Tongue (tissue), 2 donors: ENCODE data around the gene ST8SIA3. TPM values are rescaled to one million over a fixed set of nuclear protein-coding genes. Genes with fewer than 3 reads are reported as not detected.
"Not testable (repeated sequence)": the region's sequence is repeated elsewhere in the genome, so short reads cannot be mapped to it uniquely, and the experiment has no call there.

Experiments used
- DNase-seq: peaks from one replicate; pipeline ENCODE4 v3.0.0-alpha.2; 2015
- total RNA-seq: library from RNA; depleted of rRNA; stranded (reverse); fragments of >200 nt; gene quantifications from one replicate; pipeline ENCODE4 v1.2.3, GENCODE V29; 2014

ST8SIA3 gene
- total RNA-seq, 1 donor from 2014 or later: 0.10 TPM

- DNase-seq: no peak
Measured at GRCh38 chr18:57366528-57367081, 14.2 kb downstream of the ST8SIA3 start.

DNA sequence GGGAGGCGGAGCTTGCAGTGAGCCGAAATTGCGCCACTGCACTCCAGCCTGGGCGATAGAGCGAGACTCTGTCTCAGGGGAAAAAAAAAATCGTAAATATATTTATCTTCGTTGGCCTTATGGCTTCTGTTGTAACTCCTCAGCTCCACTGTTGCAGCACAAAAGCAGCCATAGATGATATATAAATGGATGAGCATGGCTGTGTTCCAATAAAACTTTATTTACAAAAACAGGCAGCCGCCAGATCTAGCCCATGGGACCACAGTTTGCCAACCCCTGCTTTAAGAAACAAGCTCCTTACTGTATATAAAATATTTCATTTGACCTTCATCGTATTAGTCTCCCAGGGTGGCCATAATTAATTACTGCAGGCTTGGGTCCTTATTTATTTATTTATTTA, 20.1 kb downstream of the ST8SIA3 start:
- no peak for DNase-seq

- DNase-seq: no peak
Measured at GRCh38 chr18:57373017-57373416, 20.7 kb downstream of the ST8SIA3 start.

- no peak for DNase-seq
Measured at GRCh38 chr18:57376503-57376902, 24.1 kb downstream of the ST8SIA3 start.

DNA sequence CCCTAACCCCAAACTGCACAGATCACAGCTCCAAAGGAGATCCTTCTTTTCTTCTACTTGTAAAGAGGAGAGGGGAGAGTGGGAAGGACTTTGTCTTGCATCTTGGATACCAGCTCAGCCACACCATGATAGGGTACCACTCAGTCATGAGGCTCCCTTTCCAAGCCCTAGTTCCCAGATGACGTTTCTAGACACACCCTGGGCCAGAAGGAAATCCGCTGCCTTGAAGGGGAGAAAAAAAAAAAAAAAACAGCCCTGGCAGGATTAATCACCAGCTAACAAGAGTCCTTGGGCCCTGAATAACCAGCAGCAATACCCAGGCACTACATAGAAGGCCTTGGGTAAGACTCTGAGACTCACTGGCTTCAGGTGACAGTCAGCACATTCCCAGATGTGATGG, 36.9 kb downstream of the ST8SIA3 start:
- DNase-seq: no peak

DNA sequence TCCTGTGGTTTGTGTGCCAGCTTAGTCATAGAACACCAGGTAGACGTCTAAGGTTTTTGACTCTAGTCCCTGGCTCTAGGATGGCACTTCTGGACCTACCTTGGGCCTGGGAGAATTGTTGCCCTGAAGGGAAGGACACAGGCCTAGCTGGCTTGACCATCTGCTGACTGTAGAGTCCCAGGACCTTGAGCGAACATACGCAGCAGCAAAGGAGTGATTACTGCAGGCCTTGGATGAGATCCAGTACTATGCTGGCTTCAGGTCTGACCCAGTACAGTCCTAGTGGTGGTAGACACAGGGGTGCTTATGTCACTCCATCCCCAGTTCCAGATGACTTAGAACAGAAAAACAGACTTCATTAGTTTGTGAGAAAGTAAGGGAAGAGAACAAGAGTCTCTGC, 37.7 kb downstream of the ST8SIA3 start:
- DNase-seq: no peak

DNA sequence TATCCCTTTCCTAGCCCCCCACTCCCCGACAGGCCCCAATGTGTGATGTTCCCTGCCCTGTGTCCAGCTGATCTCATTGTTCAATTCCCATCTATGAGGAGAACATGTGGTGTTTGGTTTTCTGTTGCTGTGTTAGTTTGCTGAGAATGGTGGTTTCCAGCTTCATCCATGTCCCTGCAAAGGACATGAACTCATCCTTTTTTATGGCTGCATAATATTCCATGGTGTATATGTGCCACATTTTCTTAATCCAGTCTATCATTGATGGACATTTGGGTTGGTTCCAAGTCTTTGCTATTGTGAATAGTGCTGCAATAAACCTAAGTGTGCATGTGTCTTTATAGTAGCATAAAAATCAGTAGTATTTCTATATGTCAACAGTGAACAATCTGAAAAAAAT, 42.4 kb downstream of the ST8SIA3 start:
- DNase-seq: not testable (repeated sequence)

- DNase-seq: not testable (repeated sequence)
Measured at GRCh38 chr18:57396831-57397230, 44.5 kb downstream of the ST8SIA3 start.

GRCh38 chr18:57397440-57398132, 45.2 kb downstream of the ST8SIA3 start:
- no peak for DNase-seq

DNA sequence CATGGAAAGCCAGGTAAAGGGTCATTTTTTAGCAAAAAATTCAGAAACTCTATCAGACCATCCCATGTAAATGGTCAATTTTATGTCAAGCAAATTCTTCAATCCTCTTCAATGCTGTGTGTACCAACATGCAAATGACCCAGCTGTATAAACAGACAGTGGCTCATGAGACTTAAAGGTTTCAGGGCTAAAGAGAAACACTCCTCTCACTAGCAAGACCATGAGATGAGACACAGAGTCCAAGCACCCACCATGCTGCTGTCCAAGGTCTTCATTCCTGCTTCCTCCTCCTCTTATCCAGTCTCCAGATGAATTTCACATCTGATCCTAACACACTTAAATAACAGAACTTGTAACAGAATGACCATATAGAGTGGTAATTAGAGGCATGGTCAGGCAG, 52.0 kb downstream of the ST8SIA3 start:
- DNase-seq: no peak

DNA sequence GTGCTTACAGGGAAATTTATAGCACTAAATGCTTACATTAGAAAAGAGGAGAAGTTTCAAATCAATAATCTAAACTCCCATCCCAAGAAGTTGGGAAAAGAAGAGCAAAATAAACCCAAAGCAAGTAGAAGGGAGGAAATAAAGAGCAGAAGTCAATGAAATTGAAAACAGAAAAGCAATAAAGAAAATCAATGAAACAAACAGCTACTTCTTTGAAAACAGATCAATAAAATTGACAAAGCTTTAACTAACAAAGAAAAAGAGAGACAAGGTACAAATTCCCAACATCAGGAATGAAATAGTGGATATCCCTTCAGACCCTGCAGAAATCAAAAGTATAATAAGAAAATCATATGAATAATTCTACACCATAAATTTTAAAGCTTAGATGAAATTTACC, 57.3 kb downstream of the ST8SIA3 start:
- DNase-seq: no peak

- DNase-seq: no peak
Measured at GRCh38 chr18:57410749-57411148, 58.4 kb downstream of the ST8SIA3 start.

GRCh38 chr18:57416542-57416941, 64.2 kb downstream of the ST8SIA3 start:
- DNase-seq: no peak

Other genes with a start within 250 kb of the ST8SIA3 start
- gene BOD1L2, start 205.5 kb upstream of the ST8SIA3 start, total RNA-seq: not detected
- under 0.01 TPM for gene ONECUT2, start 82.8 kb downstream of the ST8SIA3 start, total RNA-seq
- gene FECH, start 234.1 kb downstream of the ST8SIA3 start, total RNA-seq: 43.4 TPM